Progenitor cell of endocrine pancreas (in vitro differentiated cells): ENCODE measurements around the gene CHAT. TPM values are rescaled to one million over a fixed set of nuclear protein-coding genes. Genes with fewer than 3 reads are reported as not detected.

Experiments used
- DNase-seq: peaks from one replicate; pipeline ENCODE4 v3.0.0; 2021; ENCODE audit warnings: low spot score; ENCODE audit not compliant: unreplicated experiment
- H3K27ac Mint-ChIP-seq: 2 replicates; pipeline ENCODE4 v1.8.0; 2021; ENCODE audit warnings: mild to moderate bottlenecking, moderate library complexity, mixed read lengths
- H3K27me3 Mint-ChIP-seq: 2 replicates; pipeline ENCODE4 v1.8.0; 2021; ENCODE audit warnings: mixed read lengths
- H3K36me3 Mint-ChIP-seq: 2 replicates; pipeline ENCODE4 v1.8.0; 2022; ENCODE audit warnings: mixed read lengths; ENCODE audit not compliant: insufficient read depth
- H3K4me1 Mint-ChIP-seq: 2 replicates; pipeline ENCODE4 v1.8.0; 2021; ENCODE audit warnings: low read depth, mixed read lengths
- H3K4me3 Mint-ChIP-seq: 2 replicates; pipeline ENCODE4 v1.8.0; 2021; ENCODE audit warnings: low read depth, mild to moderate bottlenecking, moderate library complexity, mixed read lengths
- H3K9me3 Mint-ChIP-seq: 2 replicates; pipeline ENCODE4 v1.8.0; 2021; ENCODE audit warnings: low read depth, mixed read lengths
- total RNA-seq: library from RNA; stranded (reverse); gene quantifications from 2 replicates; pipeline ENCODE4 v1.2.1, GENCODE V29; 2021
- TF ChIP-seq, protein P1 (sequence below): fragments of 200-600 bp; sonication (generic); IDR thresholded peaks from one replicate; pipeline ENCODE4 v1.5.0; 2021; ENCODE audit warnings: antibody characterized with exemption, mild to moderate bottlenecking; ENCODE audit not compliant: unreplicated experiment

Gene CHAT
- total RNA-seq, 1 donor from 2014 or later: not detected

DNA sequence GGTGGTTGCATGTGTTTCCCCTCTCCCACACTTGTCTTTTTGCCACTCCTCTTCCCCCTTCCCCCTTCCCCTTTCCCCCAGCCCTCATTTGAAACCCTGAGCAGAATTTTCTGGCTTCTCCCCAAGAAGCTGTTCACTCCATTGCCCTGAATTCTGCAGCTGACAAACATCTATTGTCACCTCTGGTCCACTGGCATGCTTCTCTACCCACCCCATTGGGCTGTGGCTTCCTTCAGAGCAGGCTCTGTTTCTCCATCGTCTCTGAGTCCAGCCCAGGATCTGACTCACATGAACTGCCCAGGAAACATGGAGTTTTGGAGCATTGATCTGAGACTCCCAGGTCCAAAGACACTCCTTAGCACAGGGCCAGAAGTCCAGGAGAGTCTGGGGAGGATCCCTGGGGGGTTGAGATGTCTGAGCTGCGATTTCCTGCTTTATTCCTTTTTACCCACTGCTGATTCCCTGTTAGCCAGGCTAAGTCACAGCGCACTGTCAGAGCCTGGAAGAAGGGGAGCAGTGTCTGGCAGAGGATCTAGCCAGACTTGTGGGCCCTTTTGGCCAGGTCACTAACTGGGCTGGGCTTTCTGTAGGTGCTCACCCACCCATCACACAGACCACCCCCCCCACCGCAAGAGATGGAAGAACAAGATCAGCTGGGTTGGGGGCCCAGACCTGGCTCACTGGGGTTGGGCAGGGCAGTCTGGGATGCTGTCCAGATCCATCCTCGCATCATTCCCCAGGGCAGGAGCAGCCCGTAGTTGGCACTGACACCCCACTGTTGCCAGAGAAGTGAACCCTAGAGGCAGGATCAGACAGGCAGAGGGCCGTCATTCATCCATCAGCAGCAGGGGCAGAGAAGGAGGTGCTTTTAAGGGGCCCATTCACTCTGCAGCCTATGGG, 3.5 kb downstream of the CHAT start:
- TF ChIP-seq, protein P1, sequence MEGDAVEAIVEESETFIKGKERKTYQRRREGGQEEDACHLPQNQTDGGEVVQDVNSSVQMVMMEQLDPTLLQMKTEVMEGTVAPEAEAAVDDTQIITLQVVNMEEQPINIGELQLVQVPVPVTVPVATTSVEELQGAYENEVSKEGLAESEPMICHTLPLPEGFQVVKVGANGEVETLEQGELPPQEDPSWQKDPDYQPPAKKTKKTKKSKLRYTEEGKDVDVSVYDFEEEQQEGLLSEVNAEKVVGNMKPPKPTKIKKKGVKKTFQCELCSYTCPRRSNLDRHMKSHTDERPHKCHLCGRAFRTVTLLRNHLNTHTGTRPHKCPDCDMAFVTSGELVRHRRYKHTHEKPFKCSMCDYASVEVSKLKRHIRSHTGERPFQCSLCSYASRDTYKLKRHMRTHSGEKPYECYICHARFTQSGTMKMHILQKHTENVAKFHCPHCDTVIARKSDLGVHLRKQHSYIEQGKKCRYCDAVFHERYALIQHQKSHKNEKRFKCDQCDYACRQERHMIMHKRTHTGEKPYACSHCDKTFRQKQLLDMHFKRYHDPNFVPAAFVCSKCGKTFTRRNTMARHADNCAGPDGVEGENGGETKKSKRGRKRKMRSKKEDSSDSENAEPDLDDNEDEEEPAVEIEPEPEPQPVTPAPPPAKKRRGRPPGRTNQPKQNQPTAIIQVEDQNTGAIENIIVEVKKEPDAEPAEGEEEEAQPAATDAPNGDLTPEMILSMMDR: no peak
- Mint-ChIP-seq H3K4me3 (no peak overlapping the region), H3K27ac (no peak overlapping the region), H3K9me3 (no peaks in the 10 kb centered on the region), H3K36me3 (no peaks in the 10 kb centered on the region), H3K27me3 (peaks cover 84% of the 10 kb centered on the region), H3K4me1 (no peaks in the 10 kb centered on the region)
- no peak for DNase-seq

DNA sequence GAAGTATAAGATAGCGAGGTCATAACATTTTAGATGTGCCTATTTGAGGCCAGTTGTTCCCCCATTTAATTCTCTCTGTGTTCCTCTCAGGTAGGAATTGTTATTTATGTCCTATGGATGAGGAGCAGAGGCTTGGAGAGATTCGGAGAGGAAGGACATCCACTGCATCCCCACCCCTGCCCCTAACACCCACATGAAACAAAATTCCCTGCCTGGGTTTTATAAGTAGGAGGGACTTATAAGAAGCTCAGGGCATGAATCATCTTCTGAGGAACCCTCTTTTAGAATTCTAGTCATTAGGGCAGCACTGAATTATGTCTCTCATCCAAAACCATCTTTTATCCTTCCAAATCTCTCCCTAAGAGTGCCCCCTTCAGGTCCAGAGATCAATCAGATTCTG, 5.0 kb downstream of the CHAT start:
- no peaks in the 10 kb centered on the region for H3K9me3 Mint-ChIP-seq
- no peak for DNase-seq
- no peaks in the 10 kb centered on the region for H3K4me1 Mint-ChIP-seq
- H3K4me3 Mint-ChIP-seq: no peak overlapping the region
- H3K36me3 Mint-ChIP-seq: no peaks in the 10 kb centered on the region
- no peak overlapping the region for H3K27ac Mint-ChIP-seq
- peaks cover 81% of the 10 kb centered on the region for H3K27me3 Mint-ChIP-seq
- TF ChIP-seq, protein P1: no peak

DNA sequence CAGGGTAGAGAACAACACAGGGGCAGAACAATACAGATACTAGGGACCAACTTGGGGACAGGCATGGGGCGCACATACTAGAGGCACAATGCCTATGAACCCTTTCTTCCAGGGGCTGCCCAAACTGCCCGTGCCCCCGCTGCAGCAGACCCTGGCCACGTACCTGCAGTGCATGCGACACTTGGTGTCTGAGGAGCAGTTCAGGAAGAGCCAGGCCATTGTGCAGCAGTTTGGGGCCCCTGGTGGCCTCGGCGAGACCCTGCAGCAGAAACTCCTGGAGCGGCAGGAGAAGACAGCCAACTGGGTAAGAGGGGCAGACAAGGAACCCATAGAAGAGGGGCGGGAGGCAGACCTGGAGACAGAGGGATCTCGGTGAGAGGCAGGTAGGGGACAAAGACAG, 5.8 kb downstream of the CHAT start:
- Mint-ChIP-seq H3K27ac (no peak overlapping the region), H3K9me3 (no peaks in the 10 kb centered on the region), H3K4me1 (no peaks in the 10 kb centered on the region), H3K4me3 (no peak overlapping the region), H3K36me3 (no peaks in the 10 kb centered on the region), H3K27me3 (peaks cover 84% of the 10 kb centered on the region)
- TF ChIP-seq, protein P1: peak; percentile 26
- no peak for DNase-seq

DNA sequence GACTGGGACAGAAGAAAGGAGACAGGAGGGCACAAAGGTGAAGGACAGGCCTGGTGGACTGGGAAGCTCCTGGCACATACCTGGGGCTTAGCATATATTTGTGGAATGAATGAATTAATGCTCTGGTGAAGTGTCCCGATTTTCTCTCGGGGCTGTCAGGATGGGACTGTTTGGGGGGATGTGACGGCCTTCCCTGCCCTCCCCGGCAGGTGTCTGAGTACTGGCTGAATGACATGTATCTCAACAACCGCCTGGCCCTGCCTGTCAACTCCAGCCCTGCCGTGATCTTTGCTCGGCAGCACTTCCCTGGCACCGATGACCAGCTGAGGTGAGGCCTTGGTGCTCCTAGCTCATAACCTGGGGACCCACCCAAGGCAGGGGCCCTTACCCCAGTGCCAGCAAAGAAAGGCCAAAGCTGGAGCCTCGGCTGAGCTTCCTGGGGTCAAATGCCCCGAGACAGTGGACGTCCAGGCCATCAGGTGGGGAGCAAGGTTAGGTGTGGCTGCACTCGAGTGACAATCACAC, 6.5 kb downstream of the CHAT start:
- Mint-ChIP-seq H3K9me3 (no peaks in the 10 kb centered on the region), H3K27me3 (peaks cover 83% of the 10 kb centered on the region)

DNA sequence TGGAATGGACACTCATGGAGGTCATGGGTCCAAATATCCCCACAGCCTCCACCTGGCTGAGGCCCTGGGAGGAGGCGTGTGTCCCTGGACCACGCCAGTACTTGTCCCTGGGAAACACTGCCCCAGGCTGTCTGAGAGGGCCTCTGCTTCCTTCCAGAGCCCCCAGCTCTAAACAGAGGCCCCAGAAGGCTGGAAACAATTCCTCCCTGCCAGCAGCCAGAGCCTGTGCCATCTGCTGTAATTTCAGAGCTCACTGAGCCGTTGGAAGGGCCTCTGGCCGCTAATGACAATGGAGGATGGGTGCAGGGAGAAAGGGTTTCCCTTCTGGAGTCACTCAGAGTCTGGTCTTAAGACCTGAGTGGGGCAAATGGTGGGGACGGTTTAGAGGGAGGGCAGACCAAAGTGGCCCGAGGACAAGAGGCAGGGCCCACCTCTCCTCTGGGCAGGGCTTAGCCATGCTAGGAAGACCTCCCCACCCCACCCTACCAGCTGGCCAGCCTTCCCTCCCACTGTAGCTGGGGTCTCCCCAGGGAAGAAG, 7.1 kb downstream of the CHAT start:
- Mint-ChIP-seq H3K27me3 (peaks cover 82% of the 10 kb centered on the region), H3K4me3 (no peak overlapping the region), H3K9me3 (no peaks in the 10 kb centered on the region), H3K36me3 (no peaks in the 10 kb centered on the region), H3K27ac (no peak overlapping the region), H3K4me1 (no peaks in the 10 kb centered on the region)
- TF ChIP-seq, protein P1: no peak
- no peak for DNase-seq

More for the DNA sequence above, 6.5 kb downstream of the CHAT start:
- DNase-seq: no peak
- no peaks in the 10 kb centered on the region for H3K36me3 Mint-ChIP-seq
- no peak overlapping the region for H3K27ac Mint-ChIP-seq
- no peak overlapping the region for H3K4me3 Mint-ChIP-seq
- no peaks in the 10 kb centered on the region for H3K4me1 Mint-ChIP-seq
- TF ChIP-seq, protein P1: no peak
